GM19238 (cell line): ENCODE results near the gene LSR.
A peak's percentile ranks its signal among the peaks of the same experiment; 100 is the strongest.

Experiments
- DNase-seq: peaks from one replicate; pipeline ENCODE4 v3.0.0; 2011; ENCODE audit warnings: low spot score; ENCODE audit not compliant: insufficient read length

Gene LSR

DNA sequence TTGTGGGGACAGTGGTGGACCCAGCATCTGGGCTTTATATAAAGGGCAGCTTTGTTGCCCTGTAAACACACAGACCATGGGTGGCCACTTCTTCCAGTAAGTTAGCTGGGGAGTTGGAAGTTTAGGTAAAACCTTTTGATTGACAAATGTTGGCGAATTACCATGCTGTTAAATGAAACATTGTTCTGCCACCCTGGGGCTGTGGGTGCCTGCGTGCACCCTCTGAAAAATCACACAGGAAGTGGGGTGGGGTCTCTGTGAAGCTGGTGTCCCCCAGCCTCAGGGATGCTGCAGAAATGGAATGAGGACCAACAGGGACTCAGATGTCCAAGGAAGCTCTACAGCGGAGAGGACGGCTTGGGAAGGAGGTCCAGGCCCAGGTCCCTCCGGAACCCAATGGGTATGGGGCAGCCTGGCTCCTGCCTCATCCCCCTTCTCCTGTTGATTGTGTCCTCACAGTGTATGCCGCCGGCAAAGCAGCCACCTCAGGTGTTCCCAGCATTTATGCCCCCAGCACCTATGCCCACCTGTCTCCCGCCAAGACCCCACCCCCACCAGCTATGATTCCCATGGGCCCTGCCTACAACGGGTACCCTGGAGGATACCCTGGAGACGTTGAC lies 17.2 kb downstream of the LSR start:
- DNase-seq = no peak

GRCh38 chr19:35266520-35267352 lies 17.9 kb downstream of the LSR start:
- DNase-seq = no peak

GRCh38 chr19:35267353-35267817 lies 18.6 kb downstream of the LSR start:
- no peak for DNase-seq

- DNase-seq = peak; percentile 94
Observed at GRCh38 chr19:35267818-35268535, 19.2 kb downstream of the LSR start.

DNA sequence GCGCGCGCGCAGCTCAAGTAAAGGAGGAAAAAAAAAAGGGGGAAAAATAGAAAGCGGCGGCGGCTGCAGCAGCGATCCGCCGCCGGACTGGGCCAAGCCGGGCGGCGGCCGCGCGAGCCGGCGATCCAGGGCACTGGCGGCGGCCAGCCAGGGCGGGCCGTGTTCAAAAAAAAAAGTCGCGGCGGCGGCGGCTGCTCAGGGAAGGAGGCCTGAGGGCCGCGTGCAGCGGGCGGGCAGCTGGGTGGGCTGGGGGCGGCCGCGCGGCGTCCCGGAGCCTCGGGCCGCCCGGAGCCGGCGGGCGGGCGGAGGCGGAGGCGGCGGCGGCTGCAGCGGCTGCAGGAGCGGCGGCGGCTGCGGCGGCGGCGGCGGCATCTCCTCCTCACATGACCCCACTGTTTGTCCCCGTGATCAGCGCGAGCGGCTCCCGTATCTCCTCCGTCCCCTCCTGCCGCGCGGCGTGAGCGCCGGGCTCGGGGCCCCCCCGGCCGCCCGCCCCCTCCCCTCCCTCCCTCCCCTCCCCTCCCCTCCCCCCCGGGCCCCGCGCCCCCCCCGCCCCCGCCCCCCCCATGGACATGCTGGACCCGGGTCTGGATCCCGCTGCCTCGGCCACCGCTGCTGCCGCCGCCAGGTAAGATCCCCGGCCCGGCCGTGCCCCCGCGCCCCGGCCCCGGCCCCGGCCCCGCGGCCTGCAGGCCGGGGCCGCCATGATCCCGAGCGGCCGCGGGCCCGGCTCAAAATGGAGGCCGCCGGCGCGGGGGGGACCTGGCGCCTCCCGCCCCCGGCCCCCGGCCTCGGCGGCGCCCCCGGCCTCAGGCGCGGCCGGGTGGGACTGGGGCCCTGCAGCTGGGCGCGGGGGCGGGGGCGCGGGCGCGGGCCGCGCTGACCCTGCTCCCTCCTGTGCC lies 20.0 kb downstream of the LSR start, which contains the start of gene USF2:
USF2 (plus strand) TSS at position 427 of the 902 bp plus-strand sequence; CDS start at position 567, 140 bp downstream.
- peak; percentile 79 for DNase-seq

DNA sequence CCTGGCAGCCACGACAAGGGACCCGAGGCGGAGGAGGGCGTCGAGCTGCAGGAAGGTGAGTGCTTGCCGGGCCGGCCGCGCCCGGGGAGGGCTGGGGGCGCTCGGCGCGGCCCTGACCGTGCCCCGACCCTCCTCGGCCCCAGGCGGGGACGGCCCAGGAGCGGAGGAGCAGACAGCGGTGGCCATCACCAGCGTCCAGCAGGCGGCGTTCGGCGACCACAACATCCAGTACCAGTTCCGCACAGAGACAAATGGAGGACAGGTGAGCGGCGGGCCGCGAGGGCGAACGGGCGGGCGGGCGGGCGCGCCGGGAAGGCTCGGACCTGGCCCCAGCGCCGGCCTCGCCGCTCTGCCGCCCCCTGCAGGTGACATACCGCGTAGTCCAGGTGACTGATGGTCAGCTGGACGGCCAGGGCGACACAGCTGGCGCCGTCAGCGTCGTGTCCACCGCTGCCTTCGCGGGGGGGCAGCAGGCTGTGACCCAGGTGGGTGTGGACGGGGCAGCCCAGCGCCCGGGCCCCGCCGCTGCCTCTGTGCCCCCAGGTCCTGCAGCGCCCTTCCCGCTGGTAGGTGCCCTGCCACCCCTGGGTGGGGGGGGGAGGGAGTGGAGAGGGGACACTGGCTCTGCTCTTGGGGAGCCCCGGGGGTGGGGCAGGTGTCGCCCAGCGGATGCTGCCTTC lies 20.8 kb downstream of the LSR start:
- peak; percentile 78 for DNase-seq

DNA sequence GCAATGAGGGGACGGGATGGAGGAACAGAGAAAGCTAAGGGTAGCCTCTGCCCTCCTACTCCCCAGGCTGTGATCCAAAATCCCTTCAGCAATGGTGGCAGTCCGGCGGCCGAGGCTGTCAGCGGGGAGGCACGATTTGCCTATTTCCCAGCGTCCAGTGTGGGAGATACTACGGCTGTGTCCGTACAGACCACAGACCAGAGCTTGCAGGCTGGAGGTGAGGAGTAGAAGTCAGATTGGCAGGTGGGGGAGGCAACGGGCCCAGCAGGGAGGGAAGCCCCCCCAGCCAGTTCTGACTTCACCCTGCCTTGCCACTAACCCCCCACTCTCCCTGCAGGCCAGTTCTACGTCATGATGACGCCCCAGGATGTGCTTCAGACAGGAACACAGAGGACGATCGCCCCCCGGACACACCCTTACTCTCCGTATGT lies 21.6 kb downstream of the LSR start:
- no peak for DNase-seq

- DNase-seq = no peak
Observed at GRCh38 chr19:35271546-35271945, 22.7 kb downstream of the LSR start.

- DNase-seq = no peak
Observed at GRCh38 chr19:35272122-35272719, 23.4 kb downstream of the LSR start.

DNA sequence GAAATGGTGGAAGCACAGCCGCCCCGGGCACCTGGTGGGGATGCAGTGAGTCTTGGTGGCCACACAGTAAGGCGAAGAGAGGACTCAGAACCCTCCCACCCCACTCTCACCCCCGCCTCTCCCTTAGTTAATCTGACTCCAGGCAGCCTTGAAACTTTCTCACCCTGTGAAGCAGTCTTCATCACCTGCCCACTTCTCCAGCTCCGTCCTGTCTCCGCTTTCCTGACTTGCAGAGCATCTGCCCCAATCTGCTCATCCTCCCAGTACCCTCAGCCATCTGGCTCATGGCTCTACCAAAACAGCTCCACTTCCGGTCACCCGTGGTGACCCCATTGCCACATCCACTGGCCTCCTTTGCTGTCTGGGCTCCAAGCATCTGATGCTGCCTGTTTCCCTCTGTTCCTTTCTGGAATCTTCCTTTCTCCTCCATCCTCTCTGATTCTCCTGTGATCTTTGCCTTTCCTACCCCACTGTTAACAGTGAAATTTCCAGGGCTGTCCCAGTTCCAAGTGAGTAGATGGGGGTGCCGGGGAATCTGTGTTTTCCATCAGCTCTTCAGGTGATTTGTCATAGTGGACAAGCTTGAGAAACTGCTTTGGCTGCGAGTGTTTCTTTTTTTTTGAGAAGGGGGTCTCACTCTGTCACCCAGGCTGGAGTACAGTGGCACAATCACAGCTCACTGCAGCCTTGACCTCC lies 24.3 kb downstream of the LSR start:
- no peak for DNase-seq

DNA sequence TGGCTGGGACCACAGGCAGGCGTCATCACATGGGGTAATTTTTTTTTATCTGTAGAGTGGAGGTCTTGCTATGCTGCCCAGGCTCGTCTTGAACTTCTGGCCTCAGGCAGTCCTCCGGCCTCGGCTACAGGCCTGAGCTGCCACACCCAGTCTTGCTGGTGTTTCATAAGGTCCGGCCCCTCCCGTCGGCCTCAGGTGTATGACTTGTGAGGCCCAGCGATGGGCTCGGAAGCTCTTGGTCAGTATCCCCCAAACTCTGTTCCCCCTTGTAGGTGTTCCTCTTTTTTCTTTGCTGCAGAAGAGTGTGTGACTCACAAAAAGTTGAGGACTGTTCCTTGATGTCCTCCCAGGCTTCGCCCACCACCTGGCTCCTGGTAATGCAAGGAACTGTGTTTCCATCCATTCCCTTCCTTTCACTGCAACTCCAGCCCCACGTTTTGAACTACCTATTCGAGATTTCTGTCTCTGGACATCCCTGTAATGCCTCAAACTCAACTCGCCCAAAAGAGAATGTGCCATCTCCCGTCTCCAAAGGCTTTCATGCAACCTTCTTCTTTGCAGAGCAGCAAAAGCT lies 25.0 kb downstream of the LSR start:
- no peak for DNase-seq

DNA sequence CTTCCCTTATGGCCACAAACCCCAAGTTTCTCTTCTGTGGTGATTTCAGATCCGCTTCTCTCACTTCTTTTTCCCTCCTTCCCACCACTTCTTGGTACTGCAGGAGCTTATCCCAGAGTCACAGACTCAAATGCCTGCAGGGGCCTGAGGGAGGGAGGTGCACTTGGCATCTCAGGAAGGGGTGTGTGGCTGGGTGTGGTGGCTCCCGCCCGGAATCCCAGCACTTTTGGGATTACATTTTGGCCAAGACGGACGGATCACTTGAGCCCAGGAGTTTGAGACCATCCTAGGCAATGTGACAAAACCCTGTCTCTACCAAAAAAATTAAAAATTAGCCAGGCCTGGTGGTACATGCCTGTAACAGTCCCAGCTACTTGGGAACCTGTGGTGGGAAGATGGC lies 25.5 kb downstream of the LSR start:
- DNase-seq = no peak

DNA sequence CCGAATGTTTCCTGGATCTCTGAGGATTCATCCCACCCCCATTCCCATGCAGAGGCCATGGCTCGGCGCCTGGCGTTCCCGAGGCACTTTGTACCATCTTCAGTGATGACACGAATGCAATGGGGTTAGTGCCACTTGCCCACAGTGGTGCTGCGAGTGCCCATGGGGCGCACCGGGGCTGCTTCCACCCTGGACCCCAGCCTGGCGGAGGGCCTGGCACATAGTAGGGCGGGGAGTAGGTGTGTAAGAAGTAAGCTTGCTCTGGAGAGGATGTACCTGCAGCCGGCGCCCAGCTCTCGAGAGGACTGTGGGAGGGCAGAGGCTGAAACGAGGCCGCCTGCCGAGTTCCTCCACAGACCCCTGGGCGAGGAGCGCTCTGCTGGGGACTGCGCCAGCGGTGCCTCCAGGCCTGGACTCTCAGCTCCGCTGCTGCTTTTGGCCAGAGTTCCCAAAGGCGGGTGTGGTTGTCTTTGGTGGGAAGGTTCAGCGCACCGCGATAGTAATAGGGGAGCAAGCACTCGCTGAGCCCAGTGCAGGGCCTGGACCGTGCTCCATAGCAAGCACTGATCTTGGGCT lies 28.0 kb downstream of the LSR start:
- no peak for DNase-seq

DNA sequence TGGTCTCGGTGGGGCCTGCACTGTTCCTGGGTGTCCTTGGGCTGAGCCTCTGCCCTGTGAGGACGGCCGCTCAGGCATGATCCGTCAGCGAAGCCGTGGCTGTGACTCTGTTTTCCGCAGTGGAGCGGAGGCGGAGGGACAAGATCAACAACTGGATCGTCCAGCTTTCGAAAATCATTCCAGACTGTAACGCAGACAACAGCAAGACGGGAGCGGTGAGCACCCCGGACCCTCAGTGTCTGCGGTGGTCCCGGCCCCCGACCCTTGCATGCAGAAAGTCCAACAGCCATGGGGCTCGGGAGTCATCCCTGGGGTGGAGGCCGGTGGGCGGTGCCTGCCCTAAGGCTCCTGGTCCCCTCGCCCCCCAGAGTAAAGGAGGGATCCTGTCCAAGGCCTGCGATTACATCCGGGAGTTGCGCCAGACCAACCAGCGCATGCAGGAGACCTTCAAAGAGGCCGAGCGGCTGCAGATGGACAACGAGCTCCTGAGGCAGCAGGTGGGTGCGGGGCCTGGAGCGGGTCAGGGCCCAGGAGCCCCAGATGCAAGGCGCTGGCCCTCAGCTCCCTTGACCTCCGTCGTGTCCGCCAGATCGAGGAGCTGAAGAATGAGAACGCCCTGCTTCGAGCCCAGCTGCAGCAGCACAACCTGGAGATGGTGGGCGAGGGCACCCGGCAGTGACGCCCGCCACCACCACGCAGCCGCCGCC lies 29.9 kb downstream of the LSR start:
- DNase-seq = no peak

DNA sequence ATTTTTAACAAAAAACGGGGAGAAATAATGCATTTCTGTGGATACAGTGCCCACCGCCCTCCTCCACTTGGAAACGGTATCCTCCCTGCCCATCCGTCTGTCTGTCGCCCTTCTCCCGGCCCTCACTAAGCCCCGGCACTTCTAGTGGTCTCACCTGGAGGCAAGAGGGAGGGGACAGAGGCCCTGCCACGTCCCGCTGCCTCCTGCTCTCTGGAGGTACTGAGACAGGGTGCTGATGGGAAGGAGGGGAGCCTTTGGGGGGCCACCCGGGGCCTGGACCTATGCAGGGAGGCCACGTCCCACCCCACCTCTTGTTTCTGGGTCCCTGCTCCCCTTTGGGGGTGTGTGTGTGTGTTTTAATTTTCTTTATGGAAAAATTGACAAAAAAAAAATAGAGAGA lies 30.6 kb downstream of the LSR start:
- no peak for DNase-seq

DNA sequence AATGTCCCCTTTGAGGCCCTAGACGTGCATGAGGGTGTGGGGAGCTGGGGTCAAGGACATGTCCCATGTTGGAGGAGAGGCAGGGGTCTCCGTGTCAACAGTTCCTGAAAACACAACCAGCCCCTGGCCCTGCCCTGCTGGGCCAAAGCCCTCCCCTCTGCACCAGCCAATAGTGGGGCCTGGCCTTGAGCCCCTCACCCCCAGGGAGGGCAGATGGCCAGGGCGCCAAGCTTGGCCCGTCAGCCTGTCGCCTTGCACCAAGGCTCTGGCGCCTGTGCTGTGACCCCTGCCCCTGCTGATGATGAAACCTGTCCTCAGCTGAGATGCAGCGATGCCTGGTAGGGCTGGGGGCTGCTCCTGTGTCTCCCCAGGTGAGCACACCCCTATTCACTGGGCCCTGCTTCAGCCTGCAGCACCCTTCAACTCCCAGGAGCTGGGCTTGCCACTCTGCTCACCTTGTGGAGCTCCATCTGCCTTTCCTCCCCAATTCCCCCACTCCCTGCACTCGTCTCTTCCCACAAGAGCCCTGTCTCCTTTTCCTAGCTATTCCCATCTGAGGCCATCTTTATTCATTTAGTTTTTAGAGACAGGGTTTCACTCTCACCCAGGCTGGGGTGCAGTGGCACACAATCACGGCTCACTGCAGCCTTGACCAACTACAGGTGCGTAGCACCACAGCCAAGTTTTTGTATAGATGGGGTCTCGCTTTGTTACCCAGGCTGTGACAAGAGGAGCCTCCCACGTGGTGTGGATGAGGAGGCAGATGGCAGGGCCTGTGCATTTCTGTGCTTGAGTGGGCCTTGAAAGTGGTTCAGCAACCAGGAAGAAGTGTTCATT lies 31.4 kb downstream of the LSR start:
- no peak for DNase-seq

DNA sequence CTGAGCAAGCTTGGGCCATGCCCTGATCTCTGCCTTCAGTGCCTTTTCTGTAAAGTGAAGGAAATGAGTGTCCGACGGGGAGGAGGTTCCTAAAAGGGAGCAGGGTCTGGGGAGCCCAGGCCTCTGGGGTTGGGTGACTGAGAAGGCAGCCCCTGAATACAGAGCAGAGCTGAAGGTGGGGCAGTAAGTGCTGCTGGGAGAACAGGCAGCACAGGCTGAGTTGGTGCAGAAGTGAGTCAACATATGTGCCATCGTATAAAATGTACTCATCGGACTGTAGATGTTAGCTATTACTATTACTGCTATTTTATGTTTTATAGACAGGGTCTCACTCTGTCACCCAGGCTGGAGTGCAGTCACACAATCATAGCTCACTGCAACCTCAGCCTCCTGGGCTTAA lies 32.5 kb downstream of the LSR start:
- no peak for DNase-seq
